GM18951 (cell line): ENCODE results near the gene TTC16.

Source experiments
- POLR2A ChIP-seq: IDR thresholded peaks from 4 replicates; pipeline ENCODE4 v1.6.1; 2011; ENCODE audit warnings: mild to moderate bottlenecking; ENCODE audit not compliant: insufficient read length, insufficient read depth; ENCODE audit errors: extremely low read depth
- in situ Hi-C: fragments of 300-500 bp; cut with MboI; formaldehyde crosslinking; loops from one replicate; pipeline ENCODE4 v1.12.0; 2022; ENCODE audit warnings: low sequenced_read_pairs, mixed read lengths, inconsistent platforms; ENCODE audit not compliant: unreplicated experiment

Gene TTC16

DNA sequence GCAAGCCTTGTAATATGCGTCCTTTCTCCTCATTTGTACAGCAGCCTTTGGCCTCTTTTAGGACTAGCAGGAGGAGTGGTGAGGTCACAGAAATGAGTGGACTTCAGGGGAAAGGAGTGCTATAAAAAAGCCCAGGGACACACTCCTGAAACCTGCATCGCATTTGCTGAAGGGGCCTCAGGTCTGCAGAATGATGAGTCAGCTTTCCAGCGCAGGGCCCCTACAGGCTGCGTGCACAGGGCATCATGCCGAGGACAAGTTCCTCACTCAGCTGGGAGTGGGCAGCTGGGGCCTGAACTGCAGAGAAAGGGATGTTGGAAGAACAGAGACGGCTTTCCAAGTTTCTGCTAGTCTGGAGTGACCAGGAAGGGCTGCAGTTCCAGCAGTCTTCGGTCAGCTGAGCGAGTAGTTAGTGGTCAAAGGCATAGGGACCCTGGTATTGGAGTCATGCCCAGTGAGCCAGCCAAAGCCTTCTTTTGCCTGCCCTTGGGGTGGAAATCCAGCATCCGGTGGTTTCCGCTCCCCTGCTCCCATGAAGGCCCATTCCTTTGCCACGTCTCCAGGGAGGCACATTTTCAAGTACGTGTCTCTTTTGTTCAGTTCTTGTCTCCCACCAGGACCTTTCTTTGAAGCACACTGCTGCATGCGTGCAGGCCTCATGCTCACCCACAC lies 26.4 kb upstream of the TTC16 start:
- TF ChIP-seq POLR2A = no peak
- in situ Hi-C loops = no loop called here

DNA sequence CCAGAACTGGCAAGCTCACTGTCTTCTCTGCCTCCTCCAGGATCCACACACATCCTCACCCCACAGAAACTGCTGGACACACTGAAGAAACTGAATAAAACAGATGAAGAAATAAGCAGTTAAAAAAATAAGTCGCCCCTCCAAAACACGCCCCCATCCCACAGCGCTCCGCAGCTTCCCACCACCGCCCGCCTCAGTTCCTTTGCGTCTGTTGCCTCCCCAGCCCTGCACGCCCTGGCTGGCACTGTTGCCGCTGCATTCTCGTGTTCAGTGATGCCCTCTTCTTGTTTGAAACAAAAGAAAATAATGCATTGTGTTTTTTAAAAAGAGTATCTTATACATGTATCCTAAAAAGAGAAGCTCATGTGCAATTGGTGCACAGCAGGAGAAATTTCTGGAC lies 25.1 kb upstream of the TTC16 start:
- in situ Hi-C loops = no loop called here
- no peak for TF ChIP-seq POLR2A

- TF ChIP-seq POLR2A = no peak
- in situ Hi-C loops = no loop called here
Observed at GRCh38 chr9:127692071-127692470, 23.8 kb upstream of the TTC16 start.

- in situ Hi-C loops = no loop called here
- no peak for TF ChIP-seq POLR2A
Observed at GRCh38 chr9:127693143-127693542, 22.7 kb upstream of the TTC16 start.

DNA sequence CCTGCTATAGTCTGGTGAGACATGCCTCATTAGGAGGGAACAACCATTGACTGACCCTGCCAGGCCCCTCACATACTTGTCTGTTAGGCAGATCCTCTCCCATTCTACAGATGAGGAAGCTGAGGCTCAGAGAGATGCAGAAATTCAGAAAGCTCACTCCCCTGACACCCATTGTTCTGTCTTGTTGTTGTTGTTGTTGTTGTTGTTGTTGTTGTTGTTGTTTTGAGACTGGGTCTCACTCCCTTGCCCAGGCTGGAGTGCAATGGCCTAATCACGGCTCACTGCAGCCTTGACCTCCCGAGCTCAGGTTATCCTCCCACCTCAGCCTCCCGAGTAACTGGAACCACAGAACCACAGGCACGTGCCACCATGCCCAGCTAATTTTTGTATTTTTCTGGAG lies 22.2 kb upstream of the TTC16 start:
- in situ Hi-C loops = no loop called here

GRCh38 chr9:127694890-127695720 lies 20.8 kb upstream of the TTC16 start:
- in situ Hi-C loops = no loop called here
- no peak for TF ChIP-seq POLR2A

More for the DNA sequence above, 22.2 kb upstream of the TTC16 start:
- no peak for TF ChIP-seq POLR2A

GRCh38 chr9:127697575-127697974 lies 18.3 kb upstream of the TTC16 start:
- TF ChIP-seq POLR2A = no peak
- in situ Hi-C loops = no loop called here

DNA sequence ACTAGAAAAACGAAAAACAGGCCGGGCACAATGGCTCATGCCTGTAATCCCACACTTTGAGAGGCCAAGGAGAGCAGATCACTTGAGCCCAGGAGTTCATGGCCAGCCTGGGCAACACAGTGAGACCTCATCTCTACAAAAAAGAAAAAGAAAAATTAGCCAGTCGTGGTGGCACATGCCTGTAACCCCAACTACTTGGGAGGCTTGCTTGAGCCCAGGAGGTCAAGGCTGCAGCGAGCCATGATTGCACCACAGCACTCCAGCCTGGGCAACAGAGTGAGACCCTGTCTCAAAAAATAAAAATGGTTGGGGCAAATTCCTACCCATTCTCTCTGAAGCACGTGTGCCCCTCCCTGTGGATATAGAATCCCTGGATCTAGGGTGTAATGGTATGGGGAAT lies 17.5 kb upstream of the TTC16 start:
- in situ Hi-C loops = no loop called here
- no peak for TF ChIP-seq POLR2A

DNA sequence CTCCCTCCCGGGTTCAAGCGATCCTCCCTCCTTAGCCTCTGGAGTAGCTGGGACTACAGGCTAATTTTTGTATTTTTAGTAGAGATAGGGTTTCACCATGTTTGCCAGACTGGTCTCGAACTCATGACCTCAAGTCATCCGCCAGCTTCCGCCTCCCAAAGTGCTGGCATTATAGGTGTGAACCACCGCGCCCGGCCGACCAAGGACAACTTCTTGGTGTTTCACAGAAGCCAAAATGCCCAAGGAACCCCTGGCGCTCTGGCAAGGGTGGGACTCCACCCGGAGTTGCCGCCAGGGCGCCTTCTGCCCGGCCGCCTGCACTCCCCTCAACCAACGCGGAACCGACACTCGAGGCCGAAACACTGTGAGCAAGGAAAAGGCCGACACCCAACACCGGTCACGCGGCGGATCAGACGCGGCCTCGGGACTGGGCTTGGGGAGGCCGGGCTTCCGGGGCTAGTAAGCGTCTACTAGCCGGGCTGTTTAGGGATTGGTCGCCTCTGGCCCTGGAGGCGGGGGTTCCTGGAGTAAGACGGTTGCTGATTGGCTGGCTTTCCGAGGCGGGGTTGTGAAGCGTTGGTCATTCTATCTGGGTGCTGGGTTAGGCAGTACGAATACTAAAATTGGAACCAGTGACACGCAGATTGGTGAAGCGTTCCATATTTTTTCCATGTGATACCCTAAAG lies 16.8 kb upstream of the TTC16 start:
- TF ChIP-seq POLR2A = peak; percentile 33
- in situ Hi-C loops = no loop called here

DNA sequence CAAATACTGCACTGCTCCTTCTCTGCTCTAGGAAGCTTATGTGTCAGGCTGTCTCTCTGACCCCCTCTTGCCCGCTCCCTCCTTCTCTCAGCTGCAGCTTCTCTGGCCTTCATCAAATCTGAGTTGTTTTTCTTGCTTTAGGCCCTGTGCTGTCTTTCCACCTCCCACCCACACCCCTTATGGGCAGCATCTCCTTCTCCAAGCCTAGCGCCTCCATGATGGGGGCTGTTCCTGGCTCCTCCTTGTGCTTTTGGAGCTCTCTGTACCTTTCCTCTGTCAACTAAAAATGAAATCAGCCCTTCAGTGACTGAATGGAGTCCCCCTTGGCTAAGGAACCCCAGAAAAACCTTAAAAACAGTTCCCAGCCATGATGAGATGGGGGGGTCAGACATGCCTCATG lies 15.7 kb upstream of the TTC16 start:
- no peak for TF ChIP-seq POLR2A
- in situ Hi-C loops = no loop called here

- in situ Hi-C loops = no loop called here
- TF ChIP-seq POLR2A = no peak
Observed at GRCh38 chr9:127700594-127701255, 15.2 kb upstream of the TTC16 start.

GRCh38 chr9:127703289-127703946 lies 12.5 kb upstream of the TTC16 start:
- no peak for TF ChIP-seq POLR2A
- in situ Hi-C loops = no loop called here
